Measurements from ENCODE around the gene RNF144A. TPM values are rescaled to one million over a fixed set of nuclear protein-coding genes. Genes with fewer than 3 reads are reported as not detected.

RNF144A gene
- total RNA-seq, 1 experiment from 2014 or later: 10.6 TPM

DNA sequence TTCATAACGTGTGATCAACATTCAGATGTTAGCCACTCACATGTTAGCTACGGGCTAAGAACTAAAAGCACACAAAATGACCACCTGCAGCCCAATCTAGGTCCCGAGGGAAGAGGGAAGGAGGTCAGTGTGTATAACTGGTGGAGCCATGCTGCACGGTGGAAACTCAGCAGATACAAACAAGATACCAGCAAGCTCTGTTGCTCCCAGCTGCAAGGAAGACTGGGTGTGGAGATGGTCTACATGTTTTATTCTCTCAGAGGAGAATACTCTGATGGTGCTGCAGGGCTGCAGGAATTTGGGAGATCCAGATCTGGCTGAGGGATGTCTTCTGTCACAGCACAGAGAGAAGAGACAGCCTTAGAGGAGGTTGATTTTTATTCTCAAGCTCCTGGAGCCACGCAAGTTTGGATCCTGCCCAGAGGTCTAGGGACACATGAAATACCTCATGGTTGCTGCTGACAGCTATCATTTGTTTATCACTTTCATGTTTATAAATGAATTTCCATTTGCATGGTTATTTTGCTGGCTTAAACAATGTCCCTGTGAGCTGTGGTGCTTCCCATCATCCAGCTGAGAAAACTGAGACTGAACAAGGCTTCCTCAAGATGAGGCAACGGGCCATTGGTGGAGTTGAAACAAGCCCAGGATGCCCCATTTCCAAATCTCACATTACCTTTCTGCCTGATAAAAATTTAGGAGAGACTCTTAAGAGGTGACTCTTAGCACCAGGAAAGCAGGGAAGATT lies 30.9 kb downstream of the RNF144A start:
- no CpG with 5 or more reads among the region's 6 CpGs for WGBS (ENCODE audit: extremely low coverage, insufficient read length, low lambda C conversion rate)
- H3K27ac Mint-ChIP-seq: no peak overlapping the region

More for the DNA sequence above, 30.9 kb downstream of the RNF144A start:
- no peak overlapping the region for H3K14ac ChIP-seq (ENCODE audit: insufficient read depth, low read length)
- H3K4me3 Mint-ChIP-seq: no peak overlapping the region
- no peaks in the 10 kb centered on the region for H3K79me1 ChIP-seq (ENCODE audit: insufficient read depth, low read depth, low read length, poor library complexity, severe bottlenecking)
- no peak overlapping the region for H4K8ac ChIP-seq (replicated peaks; ENCODE audit: insufficient read length, low read depth, low read length)
- H2BK20ac ChIP-seq (ENCODE audit: low read depth, low read length, poor library complexity, severe bottlenecking): no peak overlapping the region
- H3K27me3 ChIP-seq (ENCODE audit: insufficient read depth, low read length): no peaks in the 10 kb centered on the region
- no peak overlapping the region for H2BK5ac ChIP-seq (ENCODE audit: insufficient read length, low read length)
- H2BK120ac ChIP-seq (ENCODE audit: low read depth, low read length, poor library complexity, severe bottlenecking): no peak overlapping the region
- H3K18ac ChIP-seq (ENCODE audit: insufficient read length, low read depth, low read length): no peak overlapping the region
- no peak overlapping the region for H3T11ph ChIP-seq (ENCODE audit: low read length)
- H4K91ac ChIP-seq (ENCODE audit: insufficient read length, low read depth, low read length): no peak overlapping the region
- H3K9me3 Mint-ChIP-seq: no peaks in the 10 kb centered on the region
- H3K36me3 Mint-ChIP-seq (ENCODE audit: insufficient read depth in 1 of 3, low read depth in 3 of 3): peaks cover 5 to 8% (median 7%) of the 10 kb centered on the region in 3 experiments; a peak in 6 of 7 replicates
- no peak overlapping the region for H2AK5ac ChIP-seq (ENCODE audit: insufficient read length, low read length)
- H4K20me1 ChIP-seq (ENCODE audit: control insufficient read depth, insufficient read depth, insufficient read length): no peaks in the 10 kb centered on the region
- no peak overlapping the region for H2BK15ac ChIP-seq (ENCODE audit: low read depth, low read length)
- H3K79me2 ChIP-seq (ENCODE audit: insufficient read depth, low read length): no peaks in the 10 kb centered on the region
- H3K56ac ChIP-seq (ENCODE audit: insufficient read length, low read depth, low read length): no peak overlapping the region
- H3K23me2 ChIP-seq (ENCODE audit: insufficient read length, low read depth, low read length, poor library complexity, severe bottlenecking): peaks cover 3% of the 10 kb centered on the region
- H2AFZ ChIP-seq (ENCODE audit: low read length): no peak overlapping the region
- H3K27me3 Mint-ChIP-seq (ENCODE audit: low read depth): no peaks in the 10 kb centered on the region
- no peak overlapping the region for H3K4ac ChIP-seq (ENCODE audit: low read depth, low read length)
- peaks cover 0 to 6% of the 10 kb centered on the region in 2 experiments; a peak in 1 of 4 replicates for H3K4me1 Mint-ChIP-seq
- no peak overlapping the region for H3K27ac ChIP-seq (ENCODE audit: insufficient read length, low read depth, low read length)
- no peak overlapping the region for H4K5ac ChIP-seq (ENCODE audit: insufficient read length, low read depth, low read length)
- DNase-seq: no peak
- no peak overlapping the region for H2BK12ac ChIP-seq (ENCODE audit: insufficient read length, low read depth, low read length)
- H3K4me1 ChIP-seq (ENCODE audit: insufficient read depth, low read length): no peaks in the 10 kb centered on the region
- TF ChIP-seq, protein P1, sequence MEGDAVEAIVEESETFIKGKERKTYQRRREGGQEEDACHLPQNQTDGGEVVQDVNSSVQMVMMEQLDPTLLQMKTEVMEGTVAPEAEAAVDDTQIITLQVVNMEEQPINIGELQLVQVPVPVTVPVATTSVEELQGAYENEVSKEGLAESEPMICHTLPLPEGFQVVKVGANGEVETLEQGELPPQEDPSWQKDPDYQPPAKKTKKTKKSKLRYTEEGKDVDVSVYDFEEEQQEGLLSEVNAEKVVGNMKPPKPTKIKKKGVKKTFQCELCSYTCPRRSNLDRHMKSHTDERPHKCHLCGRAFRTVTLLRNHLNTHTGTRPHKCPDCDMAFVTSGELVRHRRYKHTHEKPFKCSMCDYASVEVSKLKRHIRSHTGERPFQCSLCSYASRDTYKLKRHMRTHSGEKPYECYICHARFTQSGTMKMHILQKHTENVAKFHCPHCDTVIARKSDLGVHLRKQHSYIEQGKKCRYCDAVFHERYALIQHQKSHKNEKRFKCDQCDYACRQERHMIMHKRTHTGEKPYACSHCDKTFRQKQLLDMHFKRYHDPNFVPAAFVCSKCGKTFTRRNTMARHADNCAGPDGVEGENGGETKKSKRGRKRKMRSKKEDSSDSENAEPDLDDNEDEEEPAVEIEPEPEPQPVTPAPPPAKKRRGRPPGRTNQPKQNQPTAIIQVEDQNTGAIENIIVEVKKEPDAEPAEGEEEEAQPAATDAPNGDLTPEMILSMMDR (conservative IDR thresholded peaks at IDR 0.05): no peak
- no peaks in the 10 kb centered on the region for H3K9me3 ChIP-seq (ENCODE audit: control insufficient read depth, low read depth, low read length)
- H3K9ac ChIP-seq (ENCODE audit: extremely low read depth, insufficient read length, low read length): no peak overlapping the region
- no peak overlapping the region for H3K23ac ChIP-seq (ENCODE audit: insufficient read length, low read depth, low read length)
- H3K4me2 ChIP-seq (ENCODE audit: insufficient read depth, insufficient read length, low read length): no peak overlapping the region

Measured in H9 (cell line).